BJ (cell line): Measurements from ENCODE around the gene HNRNPA0. TPM values are rescaled to one million over a fixed set of nuclear protein-coding genes. Genes with fewer than 3 reads are reported as not detected.

Source experiments
- CTCF ChIA-PET: fragments of 350-600 bp; formaldehyde crosslinking; extraction: SDS; loops from one replicate; lab custom pipeline; 2021; ENCODE audit warnings: antibody characterized with exemption, inconsistent platforms; lab: Yijun Ruan, JAX
- POLR2A ChIA-PET: fragments of 300-600 bp; sonication (Branson Sonifier 250); formaldehyde crosslinking; extraction: SDS; loops from one replicate; lab custom pipeline; 2021; ENCODE audit warnings: antibody characterized with exemption; lab: Charles Lee
- DNase-seq: peaks from one replicate; pipeline ENCODE4 v3.0.0-alpha.2; 2011; ENCODE audit warnings: low read depth
- H3K27me3 ChIP-seq: 2 replicates; pipeline ENCODE4 v1.6.0; 2011; ENCODE audit warnings: low read length; ENCODE audit not compliant: control insufficient read depth, insufficient read depth
- H3K36me3 ChIP-seq: 2 replicates; pipeline ENCODE4 v1.5.1; 2011; ENCODE audit warnings: low read length; ENCODE audit not compliant: control insufficient read depth, insufficient read depth
- H3K4me3 ChIP-seq: 2 replicates; pipeline ENCODE4 v1.5.1; 2011; ENCODE audit warnings: low read depth, mild to moderate bottlenecking, control low read depth, low read length
- polyA plus RNA-seq: library from polyadenylated mRNA; depleted of rRNA; stranded (reverse); fragments of >200 nt; gene quantifications from 2 replicates; pipeline ENCODE4 v1.2.3, GENCODE V29; 2011
- TF ChIP-seq, protein P1 (sequence below): IDR thresholded peaks from 2 replicates; pipeline ENCODE4 v1.5.1; 2011; ENCODE audit warnings: low read depth, mild to moderate bottlenecking, control low read depth, inconsistent platforms, low read length, moderate library complexity; ENCODE audit not compliant: insufficient read depth

Gene HNRNPA0
- polyA plus RNA-seq, 1 experiment, result 10.2 TPM

DNA sequence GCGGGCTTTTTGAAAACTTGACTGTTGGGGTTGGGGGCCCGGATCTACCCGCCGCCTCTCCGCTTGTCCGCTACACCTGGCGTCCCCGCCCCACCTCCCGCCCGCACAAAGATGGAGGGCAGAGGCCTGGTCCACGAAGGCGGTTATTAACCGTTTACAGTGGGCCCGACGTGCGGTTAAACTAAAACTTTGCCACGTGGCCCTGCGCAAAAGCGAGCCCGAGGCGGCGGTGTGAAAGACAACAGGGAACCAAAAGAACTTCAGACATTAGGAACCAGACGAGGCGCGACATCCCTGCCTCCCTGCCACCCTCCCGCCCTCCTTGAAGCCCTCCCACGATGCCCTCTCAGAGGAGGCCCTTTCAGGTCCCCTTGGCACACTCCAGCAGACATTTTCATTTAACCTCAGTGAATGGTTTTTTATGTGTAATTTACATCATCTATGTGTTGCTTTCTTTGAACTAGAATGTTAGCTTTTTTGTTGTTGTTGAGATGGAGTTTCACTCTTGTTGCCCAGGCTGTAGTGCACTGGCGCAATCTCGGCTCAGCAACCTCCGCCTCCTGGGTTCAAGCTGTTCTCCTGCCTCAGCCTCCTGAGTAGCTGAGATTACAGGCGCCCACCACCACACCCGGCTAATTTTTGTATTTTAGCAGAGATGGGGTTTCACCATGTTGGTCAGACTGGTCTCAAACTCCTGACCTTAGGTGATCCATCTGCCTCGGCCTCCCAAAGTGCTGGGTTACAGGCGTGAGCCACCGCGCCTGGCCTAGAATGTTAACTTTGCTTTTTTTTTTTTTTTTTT, 999 bp upstream of the HNRNPA0 start:
- Histone ChIP-seq H3K4me3 (peak overlapping the region; percentile 71), H3K36me3 (no peaks in the 10 kb centered on the region), H3K27me3 (no peaks in the 10 kb centered on the region)
- ChIA-PET POLR2A (interaction anchor here (0.7 kb wide), 1 partner anchor 167 kb away, joined by 4 read pairs; no protein-coding TSS in a partner anchor), CTCF (interaction anchor here (0.9 to 1.8 kb wide), 4 partner anchors 24 to 100 kb away, joined by 3 to 4 read pairs (median 3); no protein-coding TSS in a partner anchor)
- DNase-seq, result no peak
- TF ChIP-seq, protein P1, sequence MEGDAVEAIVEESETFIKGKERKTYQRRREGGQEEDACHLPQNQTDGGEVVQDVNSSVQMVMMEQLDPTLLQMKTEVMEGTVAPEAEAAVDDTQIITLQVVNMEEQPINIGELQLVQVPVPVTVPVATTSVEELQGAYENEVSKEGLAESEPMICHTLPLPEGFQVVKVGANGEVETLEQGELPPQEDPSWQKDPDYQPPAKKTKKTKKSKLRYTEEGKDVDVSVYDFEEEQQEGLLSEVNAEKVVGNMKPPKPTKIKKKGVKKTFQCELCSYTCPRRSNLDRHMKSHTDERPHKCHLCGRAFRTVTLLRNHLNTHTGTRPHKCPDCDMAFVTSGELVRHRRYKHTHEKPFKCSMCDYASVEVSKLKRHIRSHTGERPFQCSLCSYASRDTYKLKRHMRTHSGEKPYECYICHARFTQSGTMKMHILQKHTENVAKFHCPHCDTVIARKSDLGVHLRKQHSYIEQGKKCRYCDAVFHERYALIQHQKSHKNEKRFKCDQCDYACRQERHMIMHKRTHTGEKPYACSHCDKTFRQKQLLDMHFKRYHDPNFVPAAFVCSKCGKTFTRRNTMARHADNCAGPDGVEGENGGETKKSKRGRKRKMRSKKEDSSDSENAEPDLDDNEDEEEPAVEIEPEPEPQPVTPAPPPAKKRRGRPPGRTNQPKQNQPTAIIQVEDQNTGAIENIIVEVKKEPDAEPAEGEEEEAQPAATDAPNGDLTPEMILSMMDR, result no peak

DNA sequence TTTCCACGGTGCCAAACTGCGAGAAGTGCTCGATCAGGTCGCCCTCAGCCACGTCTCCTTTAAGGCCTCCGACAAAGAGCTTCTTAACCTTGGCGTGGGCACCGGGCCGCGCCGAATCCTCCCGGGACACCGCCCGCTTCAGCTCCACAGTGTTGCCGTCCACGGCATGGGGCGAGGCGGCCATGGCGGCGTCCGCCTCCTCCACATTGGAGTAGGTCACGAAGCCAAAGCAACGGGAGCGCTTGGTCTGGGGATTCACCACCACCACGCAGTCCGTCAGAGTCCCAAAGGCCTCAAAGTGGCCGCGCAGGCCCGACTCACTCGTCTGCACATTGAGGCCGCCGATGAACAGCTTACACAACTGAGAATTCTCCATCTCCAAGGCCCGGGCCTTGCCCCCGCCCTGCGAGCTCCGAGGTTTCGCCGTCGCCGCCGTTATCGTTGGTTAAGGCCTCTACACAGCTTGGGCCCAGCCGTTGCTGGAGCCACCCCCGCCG, 424 bp downstream of the HNRNPA0 start:
- POLR2A ChIA-PET, result no interaction called here
- no peak for DNase-seq
- CTCF ChIA-PET, result interaction anchor here (0.6 to 2.3 kb wide), 8 partner anchors 11 to 247 kb away, joined by 3 to 16 read pairs (median 3); no protein-coding TSS in a partner anchor
- Histone ChIP-seq H3K36me3 (no peaks in the 10 kb centered on the region; the same call in 1 of the 2 replicates), H3K4me3 (peak overlapping the region; percentile 71), H3K27me3 (no peaks in the 10 kb centered on the region)
- TF ChIP-seq, protein P1, result no peak

DNA sequence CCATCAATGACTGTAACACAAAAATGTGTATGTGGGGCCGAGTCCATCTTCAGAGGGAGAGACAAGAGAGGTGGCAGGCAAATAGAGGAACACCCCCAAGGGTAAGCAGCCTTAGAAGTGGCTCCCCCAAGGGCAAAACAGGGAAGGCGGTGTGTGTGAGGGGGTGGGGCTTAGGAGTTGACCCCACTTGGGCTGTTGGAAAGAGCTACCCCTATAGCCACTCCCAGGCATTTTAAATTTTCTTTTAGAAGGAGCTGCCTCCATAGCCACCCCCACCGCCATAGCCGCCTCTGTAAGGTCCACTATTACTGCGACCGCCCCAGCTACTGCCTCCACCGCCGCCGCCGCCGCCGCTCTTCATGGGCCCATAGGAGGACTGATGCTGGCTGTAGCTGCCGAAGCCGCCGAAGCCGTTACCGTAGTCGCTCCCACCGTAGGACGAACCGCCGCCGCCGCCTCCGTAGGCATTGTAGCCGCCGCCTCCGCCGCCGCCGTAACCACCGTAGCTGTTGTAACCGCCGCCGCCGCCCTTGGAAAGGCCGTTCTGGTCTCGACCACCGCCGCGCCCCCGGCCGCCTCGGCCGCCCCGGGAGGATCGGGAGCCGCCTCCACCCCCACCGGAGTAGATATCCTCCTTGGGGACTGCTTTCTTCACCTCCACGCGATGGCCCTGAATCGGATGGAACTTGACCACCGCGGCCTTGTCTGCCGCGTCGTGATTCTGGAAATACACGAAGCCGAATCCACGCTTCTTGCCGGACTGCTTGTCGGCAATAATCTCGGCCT, 1.1 kb downstream of the HNRNPA0 start:
- Histone ChIP-seq H3K27me3 (no peaks in the 10 kb centered on the region), H3K4me3 (peak overlapping the region; percentile 71), H3K36me3 (no peaks in the 10 kb centered on the region; the same call in 1 of the 2 replicates)
- TF ChIP-seq, protein P1, result no peak
- DNase-seq, result no peak
- CTCF ChIA-PET, result interaction anchor here (0.7 to 2.3 kb wide), 5 partner anchors 10 to 135 kb away, joined by 3 to 16 read pairs (median 6); no protein-coding TSS in a partner anchor
- POLR2A ChIA-PET, result interaction anchor here (0.5 to 0.7 kb wide), 2 partner anchors 134 to 311 kb away, joined by 4 to 5 read pairs; no protein-coding TSS in a partner anchor

DNA sequence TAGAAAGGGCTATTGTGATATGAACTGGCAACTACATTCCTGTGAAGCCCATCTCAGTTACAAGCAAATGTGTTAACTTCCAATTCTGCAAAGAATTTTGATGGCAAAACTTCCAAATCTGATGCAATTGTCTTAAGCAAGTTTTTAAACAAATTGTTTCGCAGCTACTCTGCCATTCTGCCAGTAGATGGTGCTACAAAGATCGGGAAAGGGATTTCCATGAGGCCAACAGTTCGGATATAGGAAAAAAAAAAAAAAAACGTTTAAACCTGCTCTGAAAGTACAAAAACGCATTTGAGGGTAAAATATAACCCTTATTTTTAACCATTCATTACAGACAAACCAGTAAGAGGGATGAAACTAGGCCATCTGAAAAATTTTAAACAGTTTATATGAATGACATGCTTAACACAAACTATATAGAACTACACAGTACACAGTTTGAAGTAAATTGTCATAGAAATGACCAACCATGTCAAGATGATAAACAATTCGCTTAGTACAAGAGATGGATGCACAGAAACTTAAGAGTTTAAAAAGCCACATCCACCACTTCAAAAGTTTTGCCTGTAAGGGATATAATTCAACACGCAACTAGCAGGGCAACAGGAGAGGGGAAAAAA, 2.2 kb downstream of the HNRNPA0 start:
- Histone ChIP-seq H3K36me3 (no peaks in the 10 kb centered on the region; the same call in 1 of the 2 replicates), H3K27me3 (no peaks in the 10 kb centered on the region), H3K4me3 (peak overlapping the region; percentile 71)
- ChIA-PET CTCF (interaction anchor here (0.7 to 2.7 kb wide), 13 partner anchors 10 to 431 kb away, joined by 3 to 19 read pairs (median 5); partner anchors contain the start of gene KLHL3), POLR2A (interaction anchor here (0.8 kb wide), 1 partner anchor 188 kb away, joined by 3 read pairs; no protein-coding TSS in a partner anchor)
- no peak for DNase-seq
- TF ChIP-seq, protein P1, result peak; percentile 83
